AG04450 (cell line): ENCODE measurements around the gene CYSRT1. TPM values are rescaled to one million over a fixed set of nuclear protein-coding genes. Genes with fewer than 3 reads are reported as not detected.

ENCODE experiments used
- CTCF ChIA-PET: fragments of 300-600, 350-600 bp; formaldehyde crosslinking; extraction: SDS; loops from one replicate; lab custom pipeline; 2022; ENCODE audit warnings: antibody characterized with exemption, inconsistent platforms; lab: Charles Lee
- POLR2A ChIA-PET: fragments of 350-600 bp; formaldehyde crosslinking; extraction: SDS; loops from one replicate; lab custom pipeline; 2021; ENCODE audit warnings: antibody characterized with exemption, inconsistent platforms; lab: Yijun Ruan, JAX
- DNase-seq: peaks from one replicate; pipeline ENCODE4 v3.0.0-alpha.2; 2011; ENCODE audit warnings: low read depth, low spot score
- H3K27ac ChIP-seq: one replicate; pipeline ENCODE4 v1.5.1; 2012; ENCODE audit warnings: low read depth, low read length, control low read depth
- H3K27me3 ChIP-seq: one replicate; pipeline ENCODE4 v1.6.0; 2012; ENCODE audit warnings: low read length; ENCODE audit not compliant: control insufficient read depth, insufficient read depth
- H3K4me3 ChIP-seq: 2 replicates; pipeline ENCODE4 v1.5.1; 2011; ENCODE audit warnings: mild to moderate bottlenecking, low read depth, low read length, control low read depth
- H3K9me3 ChIP-seq: 2 replicates; pipeline ENCODE4 v1.5.1; 2012; ENCODE audit warnings: low read length; ENCODE audit not compliant: control insufficient read depth, insufficient read depth
- polyA plus RNA-seq: library from polyadenylated mRNA; depleted of rRNA; stranded (reverse); fragments of >200 nt; gene quantifications from 2 replicates; pipeline ENCODE4 v1.2.3, GENCODE V29; 2011
- TF ChIP-seq, protein P1 (sequence below): IDR thresholded peaks from 2 replicates; pipeline ENCODE4 v1.5.1; 2011; ENCODE audit warnings: low read depth, low read length, control low read depth, inconsistent platforms

The CYSRT1 gene
- polyA plus RNA-seq, 1 experiment: 0.27 TPM

DNA sequence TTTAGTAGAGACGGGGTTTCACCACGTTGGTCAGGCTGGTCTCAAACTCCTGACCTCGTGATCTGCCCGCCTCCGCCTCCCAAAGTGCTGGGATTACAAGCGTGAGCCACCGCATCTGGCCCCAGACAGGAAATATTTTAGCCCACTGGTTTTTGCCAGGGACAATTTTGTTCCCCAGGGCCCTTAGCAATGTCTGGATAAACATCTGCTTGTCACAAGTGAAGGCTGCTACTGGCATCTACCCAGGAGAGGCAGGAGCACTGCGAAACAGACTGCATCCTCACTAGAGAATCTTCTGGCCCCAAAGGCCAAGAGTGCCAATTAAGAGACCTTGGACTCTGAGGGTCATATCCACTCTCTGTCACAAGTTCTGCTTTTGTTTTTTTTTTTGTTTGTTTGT is 22.0 kb upstream of the CYSRT1 start:
- no peak for DNase-seq
- Histone ChIP-seq H3K27ac (no peak overlapping the region), H3K27me3 (no peaks in the 10 kb centered on the region), H3K9me3 (no peaks in the 10 kb centered on the region; the same call in 1 of the 2 replicates), H3K4me3 (no peak overlapping the region)
- ChIA-PET CTCF (interaction anchor here (1.3 kb wide), 1 partner anchor 33 kb away, joined by 3 read pairs; no protein-coding TSS in a partner anchor), POLR2A (no interaction called here)
- TF ChIP-seq, protein P1, sequence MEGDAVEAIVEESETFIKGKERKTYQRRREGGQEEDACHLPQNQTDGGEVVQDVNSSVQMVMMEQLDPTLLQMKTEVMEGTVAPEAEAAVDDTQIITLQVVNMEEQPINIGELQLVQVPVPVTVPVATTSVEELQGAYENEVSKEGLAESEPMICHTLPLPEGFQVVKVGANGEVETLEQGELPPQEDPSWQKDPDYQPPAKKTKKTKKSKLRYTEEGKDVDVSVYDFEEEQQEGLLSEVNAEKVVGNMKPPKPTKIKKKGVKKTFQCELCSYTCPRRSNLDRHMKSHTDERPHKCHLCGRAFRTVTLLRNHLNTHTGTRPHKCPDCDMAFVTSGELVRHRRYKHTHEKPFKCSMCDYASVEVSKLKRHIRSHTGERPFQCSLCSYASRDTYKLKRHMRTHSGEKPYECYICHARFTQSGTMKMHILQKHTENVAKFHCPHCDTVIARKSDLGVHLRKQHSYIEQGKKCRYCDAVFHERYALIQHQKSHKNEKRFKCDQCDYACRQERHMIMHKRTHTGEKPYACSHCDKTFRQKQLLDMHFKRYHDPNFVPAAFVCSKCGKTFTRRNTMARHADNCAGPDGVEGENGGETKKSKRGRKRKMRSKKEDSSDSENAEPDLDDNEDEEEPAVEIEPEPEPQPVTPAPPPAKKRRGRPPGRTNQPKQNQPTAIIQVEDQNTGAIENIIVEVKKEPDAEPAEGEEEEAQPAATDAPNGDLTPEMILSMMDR: no peak

DNA sequence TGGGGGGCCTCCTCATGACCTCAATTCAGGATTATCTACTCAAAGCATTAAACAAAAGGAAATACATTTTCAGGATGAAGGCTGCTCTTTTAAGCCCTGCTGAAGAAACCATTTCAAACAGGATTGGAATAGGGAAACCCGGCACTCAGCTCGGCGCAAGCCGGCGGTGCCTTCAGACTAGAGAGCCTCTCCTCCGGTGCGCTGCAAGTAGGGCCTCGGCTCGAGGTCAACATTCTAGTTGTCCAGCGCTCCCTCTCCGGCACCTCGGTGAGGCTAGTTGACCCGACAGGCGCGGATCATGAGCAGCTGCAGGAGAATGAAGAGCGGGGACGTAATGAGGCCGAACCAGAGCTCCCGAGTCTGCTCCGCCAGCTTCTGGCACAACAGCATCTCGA is 20.2 kb upstream of the CYSRT1 start:
- POLR2A ChIA-PET: interaction anchor here (0.6 to 2.3 kb wide), 6 partner anchors 12 to 119 kb away, joined by 3 to 14 read pairs (median 3); partner anchors contain the start of genes ANAPC2, RNF208, SSNA1 and TUBB4B
- no peak for DNase-seq
- no peaks in the 10 kb centered on the region; the same call in 1 of the 2 replicates for H3K9me3 ChIP-seq
- no peaks in the 10 kb centered on the region for H3K27me3 ChIP-seq
- CTCF ChIA-PET: interaction anchor here (1.7 kb wide), 1 partner anchor 32 kb away, joined by 12 read pairs; no protein-coding TSS in a partner anchor
- peak overlapping the region; percentile 97 for H3K4me3 ChIP-seq
- TF ChIP-seq, protein P1: no peak
- H3K27ac ChIP-seq: peak overlapping the region; percentile 39

DNA sequence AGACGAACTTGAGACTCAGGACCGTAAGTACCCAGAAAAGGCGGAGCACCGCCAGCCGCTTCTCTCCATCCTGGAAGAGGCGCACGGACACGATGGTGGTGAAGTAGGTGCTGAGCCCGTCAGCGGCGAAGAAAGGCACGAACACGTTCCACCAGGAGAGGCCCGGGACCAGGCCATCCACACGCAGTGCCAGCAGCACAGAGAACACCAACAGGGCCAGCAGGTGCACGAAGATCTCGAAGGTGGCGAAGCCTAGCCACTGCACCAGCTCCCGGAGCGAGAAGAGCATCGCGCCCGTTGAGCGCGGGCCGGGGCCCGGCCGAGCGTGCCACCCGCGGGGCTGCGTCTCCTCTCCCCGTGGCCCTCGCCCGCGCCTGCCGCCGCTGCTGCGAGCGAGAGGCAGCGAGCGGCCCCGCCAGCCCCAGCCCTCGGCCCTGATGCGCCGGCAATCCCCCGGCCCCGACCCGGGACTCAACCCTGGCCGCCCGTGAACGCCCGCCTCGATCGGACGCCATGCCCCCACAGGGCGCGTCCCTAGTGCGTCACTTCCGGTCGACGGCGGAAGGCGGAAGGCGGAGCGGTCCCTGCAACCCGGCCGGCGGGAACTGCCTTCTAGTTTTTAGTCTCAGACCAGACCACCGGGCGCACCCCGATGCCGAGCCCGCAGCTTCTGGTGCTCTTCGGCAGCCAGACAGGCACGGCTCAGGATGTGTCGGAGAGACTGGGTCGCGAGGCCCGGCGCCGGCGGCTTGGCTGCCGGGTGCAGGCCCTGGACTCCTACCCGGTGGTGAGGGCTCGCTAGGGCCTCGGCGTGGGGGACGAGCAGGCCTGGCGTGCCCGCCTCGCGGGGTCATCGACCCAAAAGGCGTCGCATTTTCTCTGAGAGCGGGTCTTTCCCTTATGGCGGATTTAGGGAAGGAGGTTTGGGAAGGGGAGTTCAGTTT is 19.6 kb upstream of the CYSRT1 start, which contains the start of the genes NDOR1 and TMEM203:
TSS of gene NDOR1 (plus strand) at position 575 of the 944 bp plus-strand sequence. CDS start at position 653, 78 bp downstream.
TSS of gene TMEM203 (minus strand) at position 523 of the 944 bp plus-strand sequence. CDS start at position 289, 234 bp downstream.
- CTCF ChIA-PET: interaction anchor here (1.7 kb wide), 1 partner anchor 31 kb away, joined by 12 read pairs; no protein-coding TSS in a partner anchor
- POLR2A ChIA-PET: interaction anchor here (0.6 to 2.3 kb wide), 6 partner anchors 11 to 119 kb away, joined by 3 to 14 read pairs (median 3); partner anchors contain the start of genes ANAPC2, RNF208, SSNA1 and TUBB4B
- no peaks in the 10 kb centered on the region for H3K27me3 ChIP-seq
- H3K4me3 ChIP-seq: peak within 1 kb of the TSS; percentile 97
- DNase-seq: no peak
- H3K27ac ChIP-seq: peak within 1 kb of the TSS; percentile 39
- H3K9me3 ChIP-seq: no peaks in the 10 kb centered on the region; the same call in 1 of the 2 replicates
- TF ChIP-seq, protein P1: no peak

DNA sequence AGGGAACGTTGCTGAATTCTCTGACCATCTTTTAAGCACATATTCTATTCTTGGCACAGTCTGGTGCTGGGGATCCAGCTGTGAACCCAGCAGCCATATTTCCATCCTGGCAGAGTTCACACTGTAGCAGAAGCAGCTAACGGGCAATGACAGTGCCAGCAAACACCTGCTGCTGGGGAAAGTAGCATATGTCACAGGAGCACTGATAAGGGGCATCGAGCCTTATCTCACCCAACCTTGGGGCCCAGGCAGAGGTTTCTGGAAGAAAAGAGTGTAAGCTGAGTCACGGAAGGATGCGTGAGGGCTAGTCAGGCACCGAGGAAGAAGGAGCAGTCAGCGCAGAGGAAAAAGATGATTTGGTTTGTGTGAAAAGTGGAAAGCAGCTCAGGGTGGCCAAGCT is 18.4 kb upstream of the CYSRT1 start:
- H3K27ac ChIP-seq: peak overlapping the region; percentile 21

More for the DNA sequence above, 18.4 kb upstream of the CYSRT1 start:
- POLR2A ChIA-PET: no interaction called here
- Histone ChIP-seq H3K27me3 (no peaks in the 10 kb centered on the region), H3K4me3 (peak overlapping the region; percentile 97), H3K9me3 (no peaks in the 10 kb centered on the region; the same call in 1 of the 2 replicates)
- CTCF ChIA-PET: no interaction called here
- TF ChIP-seq, protein P1: no peak
- no peak for DNase-seq
